GM21528 (cell line): Measurements from ENCODE around the gene HEXIM2.
"Not testable (repeated sequence)": the region's sequence is repeated elsewhere in the genome, so short reads cannot be mapped to it uniquely, and the experiment has no call there.

ENCODE experiments used
- ATAC-seq: cut with Tn5 transposase; IDR thresholded peaks from one replicate; pipeline ENCODE4 v1.9.1; 2021; ENCODE audit warnings: mild to moderate bottlenecking, moderate library complexity; ENCODE audit not compliant: unreplicated experiment, low FRiP score

The HEXIM2 gene, protein sequence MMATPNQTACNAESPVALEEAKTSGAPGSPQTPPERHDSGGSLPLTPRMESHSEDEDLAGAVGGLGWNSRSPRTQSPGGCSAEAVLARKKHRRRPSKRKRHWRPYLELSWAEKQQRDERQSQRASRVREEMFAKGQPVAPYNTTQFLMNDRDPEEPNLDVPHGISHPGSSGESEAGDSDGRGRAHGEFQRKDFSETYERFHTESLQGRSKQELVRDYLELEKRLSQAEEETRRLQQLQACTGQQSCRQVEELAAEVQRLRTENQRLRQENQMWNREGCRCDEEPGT

DNA sequence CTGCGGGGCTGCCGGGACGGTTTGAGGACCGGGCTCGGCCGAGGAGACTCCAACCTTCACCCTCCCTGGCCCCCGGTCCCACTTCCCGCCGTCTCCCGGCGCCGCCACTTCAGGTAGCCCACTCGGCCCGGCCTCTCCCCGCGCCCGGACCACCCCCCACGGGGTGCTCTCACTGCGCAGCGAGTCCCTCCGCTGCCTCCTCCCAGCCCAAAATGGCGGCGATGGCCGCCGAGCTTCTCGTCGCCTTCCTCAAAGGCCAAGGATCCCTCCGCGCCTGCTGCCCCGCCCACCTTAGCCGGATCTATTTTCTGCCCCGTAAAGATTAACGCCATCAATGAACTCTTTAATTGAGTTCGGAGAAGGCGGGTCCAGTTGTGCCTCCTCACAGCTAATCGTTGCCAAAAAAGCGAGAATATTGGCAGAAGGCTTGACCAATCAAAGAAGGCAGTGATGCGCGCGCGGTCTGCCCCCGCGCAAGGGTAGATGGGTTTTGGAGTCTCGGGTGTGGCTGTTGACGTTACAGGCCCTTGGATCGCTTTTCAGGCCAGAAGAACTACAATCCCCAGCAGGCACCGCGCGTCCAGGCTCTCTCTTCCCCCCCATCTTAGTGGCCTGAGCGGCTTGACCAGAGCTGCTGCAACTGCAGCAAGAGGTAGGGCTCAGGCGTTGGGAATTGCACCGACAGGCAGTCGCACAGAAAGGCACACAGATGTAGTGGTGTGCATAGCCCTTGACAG lies at the start of gene HEXIM2:
HEXIM2 (plus strand) TSS at position 588 of the 737 bp plus-strand sequence. CDS start 919 bp downstream, outside the sequence.
- ATAC-seq, result peak; percentile 83

DNA sequence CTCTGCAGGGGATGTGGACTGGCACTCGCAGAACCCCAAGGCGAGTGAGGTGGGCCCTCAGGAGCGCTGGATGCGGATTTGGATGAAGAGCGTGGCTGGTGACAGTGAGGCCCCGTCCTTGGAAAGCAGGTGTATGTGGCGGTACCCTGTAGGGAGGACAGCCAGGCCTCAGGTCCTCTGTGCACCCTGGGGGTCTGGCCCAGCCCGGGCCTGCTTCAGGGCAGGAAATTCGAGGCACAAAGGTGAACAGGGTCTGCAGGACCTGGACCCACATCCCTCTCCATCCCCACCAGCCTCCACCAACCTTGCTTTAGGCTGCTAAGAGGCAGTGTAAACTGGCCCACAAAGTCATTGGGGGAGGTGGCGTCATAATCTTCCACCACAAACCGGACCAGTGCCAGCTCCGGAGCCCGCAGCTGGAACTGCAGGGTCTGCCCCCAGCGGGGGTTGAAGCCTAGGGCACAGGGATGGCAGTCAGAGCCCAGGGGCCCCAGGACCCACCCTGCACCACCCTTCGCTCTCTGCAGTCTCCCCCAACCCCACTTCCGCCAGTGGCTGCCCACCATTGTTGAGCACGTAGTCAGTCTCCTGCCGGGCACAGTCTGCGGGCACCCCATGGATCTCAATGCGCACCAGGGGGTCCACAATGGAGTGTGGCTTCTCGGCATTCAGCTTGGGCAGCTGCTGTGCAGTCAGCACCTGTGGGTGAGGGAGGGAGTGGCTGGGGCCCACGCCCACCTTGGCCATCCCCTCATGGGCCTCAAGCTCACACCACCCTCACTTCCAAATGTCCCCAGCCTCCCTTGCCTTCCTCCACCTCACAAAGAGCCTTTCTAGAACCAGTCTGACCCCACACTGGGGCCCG lies 48.9 kb upstream of the HEXIM2 start:
- ATAC-seq, result no peak

DNA sequence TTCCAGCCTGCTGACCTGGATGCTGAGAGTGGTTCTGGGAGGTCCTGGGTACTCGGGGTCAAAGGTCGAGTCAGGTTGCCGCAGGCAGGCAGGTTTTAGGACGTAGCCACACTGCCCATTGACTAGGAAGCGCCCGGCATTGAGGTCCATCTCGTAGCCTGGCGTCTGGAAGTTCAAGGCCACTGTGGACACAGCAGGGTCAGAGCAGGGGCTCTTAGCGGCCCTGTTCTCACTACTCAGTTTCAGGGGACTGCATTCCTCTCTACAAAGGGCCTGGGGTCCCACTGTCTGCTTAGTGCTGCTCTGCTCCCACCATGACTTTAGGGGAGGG lies 48.3 kb upstream of the HEXIM2 start:
- no peak for ATAC-seq

DNA sequence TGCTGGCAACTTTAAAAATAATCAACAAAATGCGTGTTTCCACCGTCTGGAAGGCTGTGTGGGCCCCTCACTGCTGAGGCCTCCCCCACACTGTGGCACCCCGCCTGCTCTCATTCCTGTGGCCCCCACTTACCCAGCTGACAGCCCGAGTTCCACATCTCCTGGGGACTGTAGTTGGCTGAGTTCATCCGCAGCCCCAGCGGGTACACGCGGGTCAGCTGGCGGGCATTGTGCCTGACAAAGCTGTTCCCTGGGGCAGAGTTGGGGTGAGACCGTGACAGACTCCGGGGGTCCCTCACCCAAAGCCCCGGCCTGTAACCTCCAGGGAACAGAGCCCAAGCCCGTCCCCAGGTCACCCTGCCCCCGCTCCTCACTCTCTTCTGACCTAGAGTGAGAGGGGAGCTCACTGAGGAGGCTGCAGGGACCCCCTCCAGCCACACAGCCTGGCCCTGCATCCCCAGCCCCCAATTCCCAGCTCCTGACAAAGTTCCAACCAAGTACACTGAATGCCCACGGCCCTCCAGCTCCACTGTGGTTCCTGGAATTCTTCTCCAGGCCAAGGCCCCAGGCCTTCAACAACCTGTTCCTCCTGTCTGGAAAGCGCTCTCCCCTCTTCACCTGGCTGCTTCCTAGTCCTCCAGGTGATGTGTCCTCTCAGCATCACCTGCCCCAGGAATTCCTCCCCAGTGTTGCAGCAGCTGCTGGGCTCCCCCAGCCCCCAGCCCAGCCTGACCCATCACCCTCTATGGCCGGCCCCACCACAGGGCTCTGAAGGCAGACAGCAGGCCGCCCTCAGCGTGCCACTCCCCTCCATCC lies 47.4 kb upstream of the HEXIM2 start:
- no peak for ATAC-seq

DNA sequence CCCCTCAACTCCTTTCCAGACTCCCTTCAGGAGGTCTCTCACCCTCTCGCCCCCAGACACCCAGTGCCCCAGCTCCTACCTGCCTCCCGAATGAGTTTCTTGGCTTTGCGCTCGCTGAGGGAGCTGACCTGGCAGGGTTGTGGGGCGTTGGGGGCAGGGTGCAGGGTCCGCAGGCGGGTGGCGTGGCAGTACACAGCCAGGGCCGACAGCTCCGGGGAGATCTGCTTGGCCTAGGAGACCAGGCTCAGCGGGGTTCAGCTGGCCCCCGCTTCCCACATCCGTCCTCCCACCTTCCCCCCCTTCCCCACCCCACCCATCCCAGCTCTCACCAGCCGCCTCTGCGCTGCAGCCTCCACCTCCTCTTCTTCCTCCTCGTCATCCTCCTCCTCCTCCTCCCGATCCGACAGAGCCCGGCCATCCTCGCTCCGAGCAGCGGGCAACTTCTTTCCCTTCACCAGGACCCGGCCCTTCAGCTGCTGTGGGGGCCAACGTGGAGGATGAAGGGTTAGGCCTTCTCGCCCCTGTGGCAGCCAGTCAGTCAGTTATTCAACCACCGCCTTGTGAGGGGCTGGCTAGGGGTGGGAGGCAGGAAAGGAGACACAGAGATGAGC lies 46.6 kb upstream of the HEXIM2 start:
- no peak for ATAC-seq

DNA sequence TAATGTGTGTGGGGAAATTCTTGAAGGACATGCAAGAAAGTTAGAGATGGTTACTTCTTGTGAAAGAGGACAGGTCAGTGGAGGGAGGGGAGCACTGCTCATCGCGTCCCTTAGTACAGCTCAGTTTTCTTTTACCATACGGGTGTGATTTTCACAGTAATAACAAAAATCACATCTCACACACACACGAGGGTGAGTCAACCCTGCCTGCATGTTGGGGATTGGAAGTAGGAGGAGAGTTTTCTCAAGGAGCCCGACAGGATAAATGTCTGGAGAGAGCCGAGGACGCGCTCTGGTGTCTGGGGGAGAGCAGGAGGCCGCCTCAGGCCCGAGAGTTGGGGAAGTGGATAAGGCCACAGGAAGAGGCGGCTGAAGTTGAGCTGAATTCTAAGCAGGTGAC lies 45.8 kb upstream of the HEXIM2 start:
- ATAC-seq, result no peak

DNA sequence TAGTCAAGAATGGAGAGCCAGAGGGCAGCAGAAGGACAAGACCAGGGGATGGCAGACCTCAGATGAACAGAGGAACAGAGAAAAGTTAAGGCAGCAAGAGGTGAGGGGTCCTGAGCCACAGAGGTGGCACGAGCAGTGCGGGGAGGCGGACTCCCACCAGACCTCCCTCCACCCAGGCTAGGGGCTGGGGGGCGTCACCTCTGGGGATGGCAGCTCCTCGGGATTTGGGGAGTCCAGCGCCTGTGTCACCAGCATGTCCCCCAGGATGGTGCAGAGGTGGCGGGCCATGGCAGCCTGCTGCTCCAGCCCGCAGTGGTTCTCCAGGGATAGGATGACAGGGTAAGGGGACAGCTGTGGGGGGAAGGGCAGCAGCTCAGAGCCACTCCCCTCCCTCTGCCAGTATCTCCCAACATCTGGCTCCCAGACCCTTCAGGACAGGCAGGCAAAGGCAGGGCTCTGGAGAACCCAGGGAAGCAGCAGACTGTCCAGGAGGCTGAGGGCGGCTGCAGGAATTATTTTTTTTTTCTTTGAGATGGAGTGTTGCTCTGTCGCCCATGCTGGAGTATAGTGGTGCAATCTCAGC lies 45.1 kb upstream of the HEXIM2 start:
- no peak for ATAC-seq

DNA sequence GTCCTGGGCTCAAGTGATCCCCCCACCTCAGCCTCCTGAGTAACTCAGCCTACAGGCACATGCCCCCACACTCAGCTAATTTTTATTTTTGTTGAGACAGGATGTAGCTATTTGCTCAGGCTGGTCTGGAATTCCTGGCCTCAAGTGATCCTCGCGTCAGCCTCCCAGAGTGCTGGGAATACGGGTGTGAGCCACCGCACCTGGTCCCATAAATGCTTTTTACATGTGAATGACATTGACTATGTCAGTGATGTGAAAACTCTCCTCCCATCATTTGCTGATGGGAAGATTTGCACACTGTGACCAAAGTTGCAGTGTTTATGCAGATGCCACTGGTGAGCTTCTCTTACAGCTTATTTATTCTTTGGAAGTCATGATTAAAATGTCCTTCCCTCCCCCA lies 44.3 kb upstream of the HEXIM2 start:
- no peak for ATAC-seq

DNA sequence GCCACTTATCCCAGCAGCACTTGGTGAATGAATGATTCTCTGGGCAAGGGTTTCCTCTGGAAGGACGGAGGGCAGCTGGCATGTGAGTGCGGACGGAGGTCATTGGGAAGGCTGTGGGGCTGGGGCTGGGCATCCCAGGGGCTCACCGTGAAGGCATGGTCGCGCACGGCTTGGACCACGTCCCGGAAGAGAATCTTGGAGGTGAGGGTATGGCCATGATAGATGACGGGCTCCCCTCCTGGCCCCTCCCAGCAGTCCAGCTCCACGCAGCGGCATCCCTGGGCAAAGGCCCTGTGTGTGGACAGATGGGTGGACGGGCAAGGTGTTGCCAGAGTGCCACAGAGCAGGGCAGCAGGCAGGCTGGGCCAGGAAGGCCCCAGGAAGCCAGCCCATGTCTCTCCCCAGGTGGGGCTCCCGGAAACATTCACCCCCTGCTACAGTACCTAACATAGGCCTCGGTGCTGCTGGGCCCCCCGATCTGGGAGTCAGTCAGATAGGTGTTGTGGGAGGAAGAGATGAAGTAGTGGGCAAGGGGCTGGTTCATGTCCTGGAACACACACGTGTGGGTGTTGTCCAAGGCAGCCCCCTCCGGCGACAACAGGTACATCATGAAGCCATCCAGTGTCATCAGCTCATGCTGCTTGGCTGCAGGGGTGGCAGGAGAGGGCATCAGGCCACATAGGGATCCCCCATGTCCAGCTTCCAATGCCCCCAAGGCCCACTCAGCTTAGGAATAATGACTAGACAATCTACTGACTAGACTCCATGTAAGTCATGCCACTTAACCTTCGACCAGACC lies 43.6 kb upstream of the HEXIM2 start:
- no peak for ATAC-seq

DNA sequence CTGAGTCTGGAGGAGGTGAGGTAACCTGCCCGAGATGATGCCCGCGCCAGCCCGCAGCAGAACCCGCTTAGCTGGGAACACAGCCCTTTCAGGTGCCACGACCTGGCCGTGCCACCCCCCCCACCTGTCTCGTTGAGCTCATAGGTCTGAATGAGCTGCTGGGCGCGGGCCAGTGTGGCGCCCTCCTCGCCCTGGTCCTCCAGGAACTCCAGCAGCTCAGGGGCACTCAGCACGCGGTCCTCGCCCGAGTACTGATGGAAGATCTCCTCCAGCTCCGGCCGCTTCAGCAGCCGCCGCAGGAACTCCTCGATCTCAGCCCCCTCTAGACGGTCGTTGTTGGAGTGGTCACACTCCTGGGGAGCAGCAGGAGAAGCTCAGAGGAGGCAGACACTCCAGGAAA lies 43.0 kb upstream of the HEXIM2 start:
- ATAC-seq, result no peak

DNA sequence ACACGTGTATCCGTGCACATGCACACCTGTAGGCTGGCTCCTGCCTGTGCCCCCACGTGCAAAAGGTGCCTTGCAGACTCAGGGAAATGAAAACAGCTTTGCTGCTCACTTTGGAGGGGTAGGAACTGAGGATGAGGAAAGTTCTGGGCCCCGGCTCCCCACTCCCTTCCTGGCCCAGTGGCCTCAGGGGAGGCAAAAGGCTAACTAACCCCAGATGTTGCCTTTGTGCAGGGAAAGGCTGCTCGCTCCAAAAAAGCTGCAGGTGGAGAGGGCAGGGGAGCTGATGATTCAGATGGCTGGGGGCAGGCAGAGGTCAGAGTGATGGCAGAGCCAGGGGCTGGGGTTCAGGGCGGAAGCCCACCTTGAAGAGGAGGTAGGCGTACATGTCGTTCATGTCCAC lies 41.7 kb upstream of the HEXIM2 start:
- ATAC-seq, result no peak

DNA sequence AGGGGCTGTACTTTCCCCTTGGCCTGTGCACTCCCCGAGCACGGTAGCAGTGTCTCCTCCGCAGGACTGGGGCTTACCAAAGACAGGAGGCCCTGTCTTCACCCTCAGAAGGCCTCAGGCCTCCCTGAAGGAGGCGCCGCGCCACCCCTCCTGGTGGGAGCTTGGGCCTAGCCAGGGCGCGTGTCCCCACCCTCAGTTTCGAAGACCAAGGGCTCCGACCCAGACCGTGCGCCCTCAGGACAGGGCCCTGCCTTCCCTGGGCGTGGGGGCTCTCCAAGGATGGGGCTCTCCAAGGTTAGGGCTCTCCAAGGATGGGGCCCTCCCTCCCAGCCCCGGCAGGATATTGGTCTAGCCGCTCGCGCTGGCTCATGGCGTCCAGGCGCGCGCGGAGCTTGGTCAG lies 41.1 kb upstream of the HEXIM2 start:
- ATAC-seq, result no peak

DNA sequence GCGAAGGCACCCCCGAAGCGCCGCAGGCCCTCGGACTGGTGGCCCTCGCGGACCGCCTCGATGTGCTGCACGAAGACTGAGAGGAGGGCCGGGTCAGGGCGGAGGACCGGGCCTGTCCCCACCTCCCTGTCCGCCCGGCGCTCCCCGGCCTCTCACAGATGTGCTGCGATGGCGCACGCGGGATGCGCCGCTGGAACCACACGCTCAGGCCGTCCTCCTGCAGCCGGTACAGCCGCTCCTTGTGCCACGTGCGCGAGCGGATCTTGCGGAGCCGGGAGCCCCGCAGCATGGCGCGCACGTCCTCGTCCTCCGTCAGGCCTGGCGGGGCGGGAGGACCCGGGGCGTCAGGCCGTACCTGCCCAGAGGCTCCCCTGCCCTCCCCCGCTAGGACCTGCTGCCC lies 40.6 kb upstream of the HEXIM2 start:
- no peak for ATAC-seq

DNA sequence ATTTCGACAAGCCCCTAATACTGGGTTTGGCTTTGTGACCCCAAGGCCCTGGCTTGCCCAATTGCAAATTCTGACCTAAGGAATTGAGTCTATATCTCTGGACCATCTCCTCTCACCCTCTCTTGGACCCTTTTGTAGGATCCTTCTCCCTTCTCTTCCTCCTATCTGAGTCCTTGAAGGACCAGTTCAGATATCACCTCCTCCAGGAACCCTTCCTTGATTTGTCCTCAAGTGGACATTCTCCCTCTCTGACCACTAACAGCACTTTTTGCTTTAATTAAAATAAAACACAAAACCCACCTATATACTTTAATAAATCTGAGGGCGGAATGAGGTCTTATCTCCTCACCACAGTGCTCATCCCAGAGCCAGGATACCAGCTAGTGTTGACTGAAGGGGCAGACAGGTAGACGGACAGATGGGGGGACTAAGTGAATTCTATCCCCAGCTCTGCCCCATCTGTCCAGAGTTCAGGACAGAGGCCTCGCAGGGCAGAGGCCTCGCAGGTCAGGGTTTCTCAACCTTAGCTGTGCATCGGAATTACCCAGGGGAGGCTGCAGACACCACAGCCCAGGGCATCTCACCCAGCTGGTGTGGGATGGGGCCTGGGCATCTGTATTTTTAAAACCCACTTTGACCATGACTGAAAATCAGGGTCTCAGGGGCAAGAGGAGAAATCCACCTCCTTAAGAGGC lies 38.5 kb upstream of the HEXIM2 start:
- ATAC-seq, result no peak

DNA sequence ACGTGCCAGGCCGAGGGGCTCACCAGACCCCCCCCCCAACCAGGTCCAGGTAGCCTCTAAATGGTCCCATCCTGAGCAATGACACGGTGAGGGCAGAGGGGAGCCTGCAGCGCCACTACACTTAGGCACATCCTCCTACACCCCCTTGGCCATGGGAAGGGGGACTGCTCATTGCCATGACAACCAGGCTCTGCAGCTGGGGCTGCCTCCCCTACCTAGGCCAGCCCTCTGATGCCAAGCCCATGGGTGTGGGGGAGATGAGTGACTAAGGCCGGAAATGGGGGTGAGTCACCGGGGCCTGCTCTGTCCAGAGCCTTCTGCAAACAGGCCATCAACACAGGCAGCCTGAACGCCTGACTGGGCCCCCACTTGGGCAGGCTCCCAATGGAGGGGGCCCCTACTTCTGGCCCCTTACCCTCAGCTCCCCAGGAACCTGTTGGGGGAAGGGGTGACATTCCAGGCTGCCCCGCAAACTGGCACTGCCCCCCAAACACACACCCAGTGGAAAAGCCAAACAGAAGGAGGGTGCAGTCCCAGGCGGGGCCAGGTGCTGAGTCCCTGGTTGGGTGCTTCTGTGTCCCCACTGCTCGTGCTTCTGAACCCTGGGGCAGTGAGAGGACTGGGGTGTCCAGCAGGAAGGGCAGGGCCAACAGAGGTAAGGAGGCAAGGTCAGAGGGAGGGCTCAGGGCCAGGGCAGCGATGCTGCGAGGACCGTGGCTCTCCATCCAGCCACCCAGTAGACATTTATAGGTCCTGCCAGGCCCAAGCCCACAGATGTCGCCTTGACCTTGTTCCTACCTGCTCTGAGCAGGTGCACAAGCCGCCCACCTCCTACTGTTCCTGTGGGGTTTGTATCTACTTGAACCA lies 37.5 kb upstream of the HEXIM2 start:
- no peak for ATAC-seq

DNA sequence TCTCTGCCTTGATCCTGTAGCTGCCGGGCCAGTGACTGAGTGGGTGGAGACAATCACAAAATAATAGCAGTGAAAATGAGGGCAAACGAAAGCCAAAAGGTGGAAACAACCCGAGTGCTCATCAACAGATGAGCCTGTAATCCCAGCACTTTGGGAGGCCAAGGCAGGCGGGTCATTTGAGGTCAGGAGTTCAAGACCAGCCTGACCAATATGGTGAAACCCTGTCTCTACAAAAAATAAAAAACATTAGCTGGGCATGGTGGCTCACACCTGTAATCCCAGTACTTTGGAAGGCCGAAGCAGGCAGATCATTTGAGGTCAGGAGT lies 36.9 kb upstream of the HEXIM2 start:
- not testable (repeated sequence) for ATAC-seq

DNA sequence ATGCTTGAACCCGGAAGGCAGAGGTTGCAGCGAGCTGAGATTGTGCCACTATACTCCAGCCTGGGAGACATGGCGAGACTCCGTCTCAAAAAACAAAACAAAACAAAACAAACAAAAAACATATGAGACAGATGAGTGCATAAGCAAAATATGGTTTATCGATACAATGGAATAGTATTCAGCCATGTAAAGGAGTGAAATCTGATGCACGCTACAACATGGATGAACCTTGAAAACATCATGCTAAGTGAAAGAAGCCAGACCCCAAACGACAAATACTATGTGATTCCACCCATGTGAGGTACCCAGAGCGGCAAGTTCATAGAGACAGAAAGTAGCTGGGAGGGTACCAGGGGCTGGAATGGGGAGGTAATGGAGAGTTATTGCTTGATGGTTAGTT lies 36.2 kb upstream of the HEXIM2 start:
- no peak for ATAC-seq

DNA sequence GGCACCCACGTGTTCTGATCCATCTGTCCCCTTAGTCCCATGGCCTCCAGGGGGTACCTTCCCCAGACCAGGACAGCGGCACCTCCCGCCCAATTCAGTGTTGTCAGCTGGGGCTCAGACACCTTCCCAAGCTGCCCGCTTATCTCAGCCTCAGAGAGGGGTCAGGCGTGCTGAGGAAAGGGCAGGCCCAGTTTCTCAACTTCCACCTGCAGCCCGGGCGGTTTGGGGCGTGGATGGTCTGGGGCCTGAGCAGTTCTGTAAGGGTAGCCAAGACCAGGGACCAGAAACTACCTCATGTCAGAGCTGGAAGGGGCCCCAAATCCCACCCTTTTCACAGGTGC lies 34.5 kb upstream of the HEXIM2 start:
- ATAC-seq, result no peak
